ENCODE measurements around the gene EIF3L.
A peak's percentile ranks its signal among the peaks of the same experiment; 100 is the strongest.

The EIF3L gene

GRCh38 chr22:37917874-37918548 is 68.8 kb downstream of the EIF3L start:
- peaks cover 10 to 48% (median 35%) of the 10 kb centered on the region in 4 experiments for H3K36me3 ChIP-seq (ENCODE audit: control insufficient read depth in 4 of 4, insufficient read depth in 4 of 4, low read length in 3 of 4)
- peaks cover 5 to 19% (median 9%) of the 10 kb centered on the region in 4 experiments for H3K4me1 ChIP-seq (ENCODE audit: control extremely low read depth in 1 of 4, control insufficient read depth in 4 of 4, insufficient read depth in 4 of 4, low read length in 3 of 4)
- no peaks in the 10 kb centered on the region for H3K9me3 ChIP-seq (ENCODE audit: control extremely low read depth in 1 of 5, control insufficient read depth in 4 of 5, insufficient read depth in 2 of 5, low read depth in 1 of 5, low read length in 4 of 5)
- POLR2A ChIA-PET: no interaction called here
- no peaks in the 10 kb centered on the region for H3K27me3 ChIP-seq (replicated peaks in 2 of 5; ENCODE audit: control insufficient read depth in 4 of 5, insufficient read depth in 5 of 5, low read length in 4 of 5)
- 100% methylated on average over 2 of the region's 4 CpGs for WGBS (ENCODE audit: insufficient coverage)
- no peak for DNase-seq
- no peak overlapping the region for H3K27ac ChIP-seq (ENCODE audit: insufficient read depth in 1 of 2, low read depth in 1 of 2, low read length in 2 of 2, poor library complexity in 1 of 2, severe bottlenecking in 2 of 2)
- CTCF ChIA-PET: interaction anchor here (1.5 kb wide), 1 partner anchor 19 kb away, joined by 4 read pairs; no protein-coding TSS in a partner anchor
- H3K4me3 ChIP-seq (ENCODE audit: control insufficient read depth in 1 of 7, extremely low read depth in 1 of 7, insufficient read depth in 4 of 7, low read depth in 2 of 7, low read length in 6 of 7): no peak overlapping the region

- Histone ChIP-seq H3K4me1 (ENCODE audit: control extremely low read depth in 1 of 4, control insufficient read depth in 4 of 4, insufficient read depth in 4 of 4, low read length in 3 of 4) (peaks cover 5 to 19% (median 9%) of the 10 kb centered on the region in 4 experiments), H3K4me3 (ENCODE audit: control insufficient read depth in 1 of 7, extremely low read depth in 1 of 7, insufficient read depth in 4 of 7, low read depth in 2 of 7, low read length in 6 of 7) (no peak overlapping the region), H3K9me3 (ENCODE audit: control extremely low read depth in 1 of 5, control insufficient read depth in 4 of 5, insufficient read depth in 2 of 5, low read depth in 1 of 5, low read length in 4 of 5) (no peaks in the 10 kb centered on the region), H3K27me3 (replicated peaks in 2 of 5; ENCODE audit: control insufficient read depth in 4 of 5, insufficient read depth in 5 of 5, low read length in 4 of 5) (no peaks in the 10 kb centered on the region), H3K27ac (ENCODE audit: insufficient read depth in 1 of 2, low read depth in 1 of 2, low read length in 2 of 2, poor library complexity in 1 of 2, severe bottlenecking in 2 of 2) (no peak overlapping the region), H3K36me3 (ENCODE audit: control insufficient read depth in 4 of 4, insufficient read depth in 4 of 4, low read length in 3 of 4) (peaks cover 6 to 45% (median 34%) of the 10 kb centered on the region in 4 experiments)
- peak in 1 of 3 donors; percentile 18 for DNase-seq
- 94% methylated on average over 19 of the region's 25 CpGs for WGBS (ENCODE audit: insufficient coverage)
- ChIA-PET CTCF (no interaction called here), POLR2A (no interaction called here)
These were observed 69.5 kb downstream of the EIF3L start for GRCh38 chr22:37918580-37919270.

DNA sequence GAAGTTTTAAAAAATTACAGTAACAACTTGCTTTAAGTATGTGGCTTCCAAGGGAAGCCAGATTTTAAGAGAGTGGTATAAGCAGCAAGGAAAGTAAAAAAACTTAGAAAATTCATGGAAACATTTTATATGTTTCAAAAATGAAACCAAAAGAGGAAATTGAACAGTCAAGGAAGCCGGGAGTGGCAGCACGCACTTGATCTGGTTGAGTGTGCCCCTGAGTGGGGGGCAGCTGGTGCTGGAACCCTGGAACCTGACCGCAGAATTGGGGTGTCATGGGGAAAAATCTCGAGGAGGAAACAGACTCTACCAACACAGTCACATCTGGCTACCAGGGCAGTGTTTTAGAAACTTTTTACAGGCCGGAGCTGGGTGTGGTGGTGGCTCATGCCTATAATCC is 70.9 kb downstream of the EIF3L start:
- peak overlapping the region in 4 of 7 experiments; percentile 2 to 71 (median 59) for H3K4me3 ChIP-seq (ENCODE audit: control insufficient read depth in 1 of 7, extremely low read depth in 1 of 7, insufficient read depth in 4 of 7, low read depth in 2 of 7, low read length in 6 of 7)
- 5% methylated on average over 4 of the region's 5 CpGs for WGBS (ENCODE audit: insufficient coverage)
- ChIA-PET CTCF (interaction anchor here (0.6 to 1.9 kb wide), 3 partner anchors 10 to 488 kb away, joined by 4 to 5 read pairs (median 4); no protein-coding TSS in a partner anchor), POLR2A (no interaction called here)
- H3K36me3 ChIP-seq (ENCODE audit: control insufficient read depth in 4 of 4, insufficient read depth in 4 of 4, low read length in 3 of 4): peaks cover 6 to 55% (median 36%) of the 10 kb centered on the region in 4 experiments
- peaks cover 5 to 19% (median 9%) of the 10 kb centered on the region in 4 experiments for H3K4me1 ChIP-seq (ENCODE audit: control extremely low read depth in 1 of 4, control insufficient read depth in 4 of 4, insufficient read depth in 4 of 4, low read length in 3 of 4)
- DNase-seq: peak; percentile 31 to 79 (median 72)
- H3K9me3 ChIP-seq (ENCODE audit: control extremely low read depth in 1 of 5, control insufficient read depth in 4 of 5, insufficient read depth in 2 of 5, low read depth in 1 of 5, low read length in 4 of 5): no peaks in the 10 kb centered on the region
- no peaks in the 10 kb centered on the region for H3K27me3 ChIP-seq (replicated peaks in 2 of 5; ENCODE audit: control insufficient read depth in 4 of 5, insufficient read depth in 5 of 5, low read length in 4 of 5)
- peak overlapping the region; percentile 58 to 76 for H3K27ac ChIP-seq (ENCODE audit: insufficient read depth in 1 of 2, low read depth in 1 of 2, low read length in 2 of 2, poor library complexity in 1 of 2, severe bottlenecking in 2 of 2)

DNA sequence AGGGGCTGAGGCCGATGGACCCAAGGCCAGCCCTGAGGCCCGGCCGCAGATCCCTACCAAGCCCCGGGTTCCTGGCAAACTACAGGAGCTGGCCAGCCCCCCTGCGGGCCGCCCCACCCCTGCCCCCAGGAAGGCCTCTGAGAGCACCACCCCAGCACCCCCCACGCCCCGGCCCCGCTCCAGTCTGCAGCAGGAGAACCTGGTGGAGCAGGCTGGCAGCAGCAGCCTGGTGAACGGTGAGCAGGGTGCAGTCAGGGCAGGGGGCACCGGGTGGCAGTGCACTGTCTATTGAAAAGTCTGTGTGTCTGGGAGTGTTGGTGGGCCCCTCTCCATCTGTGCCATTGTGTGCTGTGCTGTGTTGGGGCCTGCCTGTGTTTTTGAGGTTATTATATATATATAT is 73.0 kb downstream of the EIF3L start:
- Histone ChIP-seq H3K9me3 (ENCODE audit: control extremely low read depth in 1 of 5, control insufficient read depth in 4 of 5, insufficient read depth in 2 of 5, low read depth in 1 of 5, low read length in 4 of 5) (no peaks in the 10 kb centered on the region), H3K27ac (ENCODE audit: insufficient read depth in 1 of 2, low read depth in 1 of 2, low read length in 2 of 2, poor library complexity in 1 of 2, severe bottlenecking in 2 of 2) (no peak overlapping the region), H3K36me3 (ENCODE audit: control insufficient read depth in 4 of 4, insufficient read depth in 4 of 4, low read length in 3 of 4) (peaks cover 4 to 62% (median 40%) of the 10 kb centered on the region in 4 experiments), H3K4me3 (ENCODE audit: control insufficient read depth in 1 of 7, extremely low read depth in 1 of 7, insufficient read depth in 4 of 7, low read depth in 2 of 7, low read length in 6 of 7) (no peak overlapping the region), H3K4me1 (ENCODE audit: control extremely low read depth in 1 of 4, control insufficient read depth in 4 of 4, insufficient read depth in 4 of 4, low read length in 3 of 4) (peaks cover 5 to 19% (median 9%) of the 10 kb centered on the region in 4 experiments), H3K27me3 (replicated peaks in 2 of 5; ENCODE audit: control insufficient read depth in 4 of 5, insufficient read depth in 5 of 5, low read length in 4 of 5) (no peaks in the 10 kb centered on the region)
- POLR2A ChIA-PET: no interaction called here
- peak in 2 of 3 donors; percentile 61 to 81 for DNase-seq
- WGBS (ENCODE audit: insufficient coverage): 96% methylated on average over 8 of the region's 11 CpGs
- CTCF ChIA-PET: no interaction called here

DNA sequence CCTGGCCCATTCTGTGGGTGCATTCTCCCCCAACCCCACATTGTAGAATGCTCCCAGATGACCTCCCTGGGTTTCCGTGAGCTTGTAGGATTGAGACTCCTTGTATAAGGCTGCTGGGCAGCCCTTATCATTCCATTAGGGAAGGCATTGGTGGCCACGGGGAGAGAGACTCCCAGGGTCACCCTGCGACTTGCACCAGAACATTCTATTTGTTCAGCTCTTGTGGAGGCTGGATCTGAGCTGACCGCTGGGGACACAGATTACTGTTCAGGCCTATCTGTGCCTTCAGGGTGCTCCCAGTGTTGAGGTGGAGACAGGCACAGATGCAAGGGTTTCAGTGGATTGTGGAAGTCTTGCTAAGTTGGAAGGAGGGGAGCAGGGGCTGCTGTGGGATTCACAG is 74.7 kb downstream of the EIF3L start:
- CTCF ChIA-PET: interaction anchor here (1.0 to 1.6 kb wide), 4 partner anchors 9 to 60 kb away, joined by 3 to 9 read pairs (median 4); partner anchors contain the start of gene MICALL1
- H3K4me3 ChIP-seq (ENCODE audit: control insufficient read depth in 1 of 7, extremely low read depth in 1 of 7, insufficient read depth in 4 of 7, low read depth in 2 of 7, low read length in 6 of 7): no peak overlapping the region

DNA sequence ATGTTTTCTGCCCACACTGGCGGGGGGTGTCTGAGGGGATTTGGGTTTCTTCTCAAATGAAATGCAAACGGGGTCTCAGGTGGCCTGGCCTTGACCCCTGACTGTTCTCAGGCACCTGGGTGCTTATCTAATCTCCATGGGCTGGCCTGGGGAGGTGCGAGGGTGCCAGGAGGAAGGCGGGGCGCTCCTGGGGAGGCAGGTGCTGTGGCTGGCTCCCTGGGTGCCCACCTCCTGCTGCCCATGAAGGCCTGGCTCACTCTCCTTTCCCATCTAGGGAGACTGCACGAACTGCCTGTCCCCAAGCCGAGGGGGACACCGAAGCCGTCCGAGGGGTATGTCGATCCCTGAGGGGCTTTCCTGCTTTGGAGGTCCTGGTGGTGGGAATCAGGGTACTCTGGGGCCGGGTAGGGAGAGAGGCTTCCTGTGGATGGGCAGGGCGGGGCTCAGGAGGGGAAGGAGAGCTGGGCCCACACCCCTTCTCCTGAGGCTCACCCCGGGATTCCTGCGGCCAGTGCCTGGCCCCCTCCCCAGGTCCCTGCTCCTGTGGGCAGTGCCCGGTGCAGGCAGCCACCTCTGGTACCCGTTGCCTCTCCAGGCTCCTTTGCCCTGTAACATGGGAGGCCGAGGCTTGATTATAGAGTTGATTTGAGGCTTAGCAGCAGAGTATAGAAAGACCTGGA is 75.3 kb downstream of the EIF3L start:
- WGBS (ENCODE audit: insufficient coverage): 93% methylated on average over 12 of the region's 18 CpGs
- CTCF ChIA-PET: interaction anchor here (1.4 to 1.6 kb wide), 3 partner anchors 9 to 61 kb away, joined by 3 to 9 read pairs (median 4); partner anchors contain the start of gene MICALL1
- POLR2A ChIA-PET: no interaction called here
- DNase-seq: no peak
- Histone ChIP-seq H3K36me3 (ENCODE audit: control insufficient read depth in 4 of 4, insufficient read depth in 4 of 4, low read length in 3 of 4) (peaks cover 6 to 55% (median 40%) of the 10 kb centered on the region in 4 experiments), H3K4me1 (ENCODE audit: control extremely low read depth in 1 of 4, control insufficient read depth in 4 of 4, insufficient read depth in 4 of 4, low read length in 3 of 4) (peaks cover 5 to 11% (median 7%) of the 10 kb centered on the region in 4 experiments), H3K9me3 (ENCODE audit: control extremely low read depth in 1 of 5, control insufficient read depth in 4 of 5, insufficient read depth in 2 of 5, low read depth in 1 of 5, low read length in 4 of 5) (no peaks in the 10 kb centered on the region), H3K27ac (ENCODE audit: insufficient read depth in 1 of 2, low read depth in 1 of 2, low read length in 2 of 2, poor library complexity in 1 of 2, severe bottlenecking in 2 of 2) (no peak overlapping the region), H3K4me3 (ENCODE audit: control insufficient read depth in 1 of 7, extremely low read depth in 1 of 7, insufficient read depth in 4 of 7, low read depth in 2 of 7, low read length in 6 of 7) (no peak overlapping the region), H3K27me3 (replicated peaks in 2 of 5; ENCODE audit: control insufficient read depth in 4 of 5, insufficient read depth in 5 of 5, low read length in 4 of 5) (no peaks in the 10 kb centered on the region)

More for the DNA sequence above, 74.7 kb downstream of the EIF3L start:
- POLR2A ChIA-PET: no interaction called here
- no peak for DNase-seq
- Histone ChIP-seq H3K4me1 (ENCODE audit: control extremely low read depth in 1 of 4, control insufficient read depth in 4 of 4, insufficient read depth in 4 of 4, low read length in 3 of 4) (peaks cover 5 to 11% (median 7%) of the 10 kb centered on the region in 4 experiments), H3K27me3 (replicated peaks in 2 of 5; ENCODE audit: control insufficient read depth in 4 of 5, insufficient read depth in 5 of 5, low read length in 4 of 5) (no peaks in the 10 kb centered on the region), H3K36me3 (ENCODE audit: control insufficient read depth in 4 of 4, insufficient read depth in 4 of 4, low read length in 3 of 4) (peaks cover 6 to 54% (median 37%) of the 10 kb centered on the region in 4 experiments), H3K27ac (ENCODE audit: insufficient read depth in 1 of 2, low read depth in 1 of 2, low read length in 2 of 2, poor library complexity in 1 of 2, severe bottlenecking in 2 of 2) (no peak overlapping the region), H3K9me3 (ENCODE audit: control extremely low read depth in 1 of 5, control insufficient read depth in 4 of 5, insufficient read depth in 2 of 5, low read depth in 1 of 5, low read length in 4 of 5) (no peaks in the 10 kb centered on the region)
- WGBS (ENCODE audit: insufficient coverage): 96% methylated on average over 4 of the region's 4 CpGs
